NCI-H524 treated with DMSO at 0.1 percent for 48 hours (cell line): ENCODE results near the gene CASP9.
"Not testable (repeated sequence)": the region's sequence is repeated elsewhere in the genome, so short reads cannot be mapped to it uniquely, and the experiment has no call there.

Source experiments
- DNase-seq: peaks from one replicate; lab custom pipeline; 2025; lab: John Stamatoyannopoulos, UW

CASP9 gene

DNA sequence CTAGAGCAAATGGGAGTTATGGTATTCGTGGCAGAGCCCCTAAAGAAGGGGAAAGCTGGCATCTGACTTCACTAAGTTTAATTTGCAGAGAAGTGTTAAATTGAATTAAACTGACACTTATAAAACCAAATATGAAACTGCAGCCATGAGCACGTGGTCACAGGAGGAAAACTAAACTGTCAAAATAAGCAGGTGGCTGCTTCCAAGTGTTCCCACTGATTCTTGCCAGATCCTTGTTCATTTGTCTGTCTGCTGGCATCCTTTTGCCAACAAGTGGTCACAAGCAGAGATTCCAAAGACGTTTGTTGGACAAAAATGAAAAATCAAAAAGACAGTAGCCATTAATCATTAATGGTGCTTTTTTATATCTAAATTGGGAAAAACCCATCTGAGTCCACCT, 54.7 kb downstream of the CASP9 start:
- no peak for DNase-seq

DNA sequence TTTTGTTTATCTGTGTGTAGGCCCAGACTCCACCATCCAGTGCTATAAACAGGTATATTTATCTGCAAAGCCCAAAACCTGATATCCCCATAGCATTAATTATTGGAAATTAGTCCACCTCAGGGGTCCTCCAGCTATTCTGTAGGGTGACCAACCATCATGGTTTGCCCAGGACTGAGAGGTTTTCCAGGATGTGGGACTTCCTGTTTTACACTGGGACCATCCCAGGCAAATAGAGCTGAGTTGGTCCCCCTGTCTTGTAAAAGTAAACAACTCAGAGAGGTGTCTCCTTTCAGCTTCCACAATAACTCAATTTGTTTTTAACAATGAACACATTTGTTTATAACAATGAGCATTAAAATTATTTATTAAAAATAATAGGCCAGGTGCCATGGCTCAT, 55.9 kb downstream of the CASP9 start:
- DNase-seq, result no peak

GRCh38 chr1:15466955-15467625, 56.9 kb downstream of the CASP9 start:
- not testable (repeated sequence) for DNase-seq

DNA sequence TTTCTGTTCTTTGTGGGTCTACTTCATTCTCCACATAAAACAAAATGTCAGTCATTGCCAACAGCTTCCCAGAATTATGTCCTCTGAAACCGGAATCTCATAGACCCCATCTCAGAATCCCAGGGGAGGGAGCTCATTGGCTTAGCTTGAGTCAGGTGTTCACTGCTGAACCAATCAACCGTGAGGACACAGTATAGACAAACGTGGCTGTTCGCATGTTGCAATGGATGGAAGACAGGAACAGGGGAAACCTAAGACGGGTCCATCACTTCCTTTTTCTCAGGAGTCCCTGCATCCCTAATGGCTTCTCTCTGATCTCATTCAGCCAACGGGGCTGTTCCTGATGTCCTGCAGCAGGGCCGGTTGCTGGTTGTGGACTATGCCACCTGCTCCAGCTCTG, 58.3 kb downstream of the CASP9 start:
- DNase-seq, result no peak

- not testable (repeated sequence) for DNase-seq
Observed at GRCh38 chr1:15463926-15464322, 60.1 kb downstream of the CASP9 start.

DNA sequence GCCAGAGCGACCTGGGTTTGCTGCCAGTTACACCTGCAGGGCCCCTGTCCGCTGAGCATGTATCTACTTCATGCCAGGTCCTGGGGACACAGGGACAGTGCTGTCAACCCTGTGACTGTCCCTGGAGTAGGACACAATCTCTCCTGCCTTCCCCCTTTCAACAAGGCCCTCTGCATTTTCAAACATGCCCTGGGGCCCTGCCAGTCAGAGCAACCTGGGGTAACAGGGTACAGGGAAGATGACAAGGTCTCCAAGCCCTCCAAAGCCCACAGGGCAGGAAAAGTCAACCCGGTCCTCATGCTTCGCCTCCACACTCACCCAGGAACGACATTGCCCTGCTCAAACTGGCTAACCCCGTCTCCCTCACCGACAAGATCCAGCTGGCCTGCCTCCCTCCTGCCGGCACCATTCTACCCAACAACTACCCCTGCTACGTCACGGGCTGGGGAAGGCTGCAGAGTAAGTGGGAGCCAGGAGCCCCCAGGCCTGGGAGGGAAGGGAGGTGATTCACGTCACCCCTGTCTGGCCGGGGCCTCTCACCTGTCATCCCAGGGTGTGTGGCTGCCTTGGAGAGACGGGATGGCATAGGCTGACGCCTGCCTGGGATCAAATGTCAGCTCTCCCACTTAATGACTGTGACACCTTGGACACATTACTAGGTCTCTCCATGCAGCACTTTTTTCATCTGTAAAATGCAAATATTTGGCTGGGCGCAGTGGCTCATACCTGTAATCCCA, 60.8 kb downstream of the CASP9 start:
- not testable (repeated sequence) for DNase-seq

- no peak for DNase-seq
Observed at GRCh38 chr1:15460708-15461095, 63.3 kb downstream of the CASP9 start.

DNA sequence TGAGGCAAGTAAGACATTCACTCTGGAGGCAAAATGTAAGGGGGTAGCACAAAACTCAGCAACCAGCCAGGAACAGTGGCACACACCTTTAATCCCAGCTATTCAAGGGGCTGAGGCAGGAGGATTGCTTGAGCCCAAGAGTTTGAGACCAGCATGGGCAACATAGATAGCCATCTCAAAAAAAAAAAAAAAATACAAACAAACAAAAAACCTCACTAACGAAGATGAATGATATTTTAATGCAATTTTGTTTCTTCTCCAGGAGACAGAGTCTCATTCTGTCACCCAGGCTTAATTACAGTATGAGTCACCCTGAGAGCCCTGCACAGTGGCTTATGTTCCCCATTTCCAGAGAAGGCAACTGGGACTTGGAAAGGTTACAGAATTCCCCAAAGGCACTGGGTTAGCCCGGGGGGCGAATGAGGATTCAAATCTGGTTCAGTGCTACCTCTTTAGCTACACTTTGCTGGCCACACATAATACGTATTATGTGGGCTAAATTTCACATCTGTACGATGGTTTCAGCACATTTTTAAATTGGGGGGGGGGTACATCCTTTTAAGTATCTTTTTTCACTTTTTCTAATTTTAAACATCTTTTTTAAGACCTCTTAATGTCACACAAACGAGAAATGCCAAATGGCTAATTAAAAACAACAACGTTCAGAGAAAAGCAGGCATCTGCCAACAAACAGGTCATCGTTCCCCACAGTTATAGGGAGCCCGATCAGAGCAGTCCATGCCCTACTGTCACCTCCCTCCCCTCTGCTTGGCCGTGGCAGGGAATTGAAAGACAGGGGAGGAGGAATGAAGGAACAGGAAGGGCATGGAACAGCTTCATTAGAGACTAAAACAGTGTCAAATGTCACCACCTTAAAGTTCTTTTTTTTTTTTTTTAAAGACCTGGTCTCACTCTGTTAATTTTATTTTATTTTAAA, 64.0 kb downstream of the CASP9 start:
- DNase-seq, result no peak

DNA sequence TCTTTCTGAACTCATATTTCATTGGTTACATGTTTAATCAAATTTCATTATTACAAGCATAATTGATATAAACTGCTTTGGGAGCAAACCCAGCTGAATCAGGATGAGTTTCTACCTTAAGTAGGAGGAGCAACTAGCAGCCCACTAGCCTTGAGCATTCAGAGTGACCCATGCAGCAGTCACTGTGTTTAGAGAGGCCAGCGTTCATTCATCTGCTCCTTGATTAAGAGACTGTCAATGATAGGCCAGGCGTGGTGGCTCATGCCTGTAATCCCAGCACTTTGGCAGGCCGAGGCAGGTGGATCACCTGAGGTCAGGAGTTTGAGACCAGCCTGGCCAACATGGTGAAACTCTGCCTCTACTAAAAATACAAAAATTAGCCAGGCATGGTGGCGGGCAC, 65.6 kb downstream of the CASP9 start:
- DNase-seq, result not testable (repeated sequence)

DNA sequence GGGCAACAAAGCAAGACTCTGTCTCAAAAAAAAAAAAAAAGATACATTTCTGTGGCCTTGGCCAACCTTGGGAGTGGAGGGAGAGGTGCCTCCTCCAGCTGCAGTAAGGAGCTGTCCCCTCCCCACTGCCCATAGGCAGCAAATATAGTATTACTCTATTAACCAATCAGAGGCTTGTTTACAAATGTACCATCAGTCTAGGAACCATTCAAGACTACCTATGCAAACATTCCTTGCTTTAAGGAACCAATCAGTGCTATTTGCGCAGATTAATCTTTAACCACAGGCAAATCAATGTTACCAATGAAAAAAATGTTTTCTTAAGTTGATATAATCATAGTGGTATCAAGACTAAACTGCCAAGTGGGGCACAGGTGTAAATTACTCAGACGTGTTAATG, 66.4 kb downstream of the CASP9 start:
- no peak for DNase-seq

- no peak for DNase-seq
Observed at GRCh38 chr1:15456313-15456954, 67.6 kb downstream of the CASP9 start, which contains the start of gene CELA2A. Gene CELA2A, plus strand, starts transcription at chr1:15456732. Its CDS starts 22 bp downstream, at chr1:15456754.

GRCh38 chr1:15455522-15455921, 68.5 kb downstream of the CASP9 start:
- DNase-seq, result no peak

GRCh38 chr1:15454256-15454655, 69.8 kb downstream of the CASP9 start:
- no peak for DNase-seq

GRCh38 chr1:15453734-15454133, 70.3 kb downstream of the CASP9 start:
- no peak for DNase-seq

DNA sequence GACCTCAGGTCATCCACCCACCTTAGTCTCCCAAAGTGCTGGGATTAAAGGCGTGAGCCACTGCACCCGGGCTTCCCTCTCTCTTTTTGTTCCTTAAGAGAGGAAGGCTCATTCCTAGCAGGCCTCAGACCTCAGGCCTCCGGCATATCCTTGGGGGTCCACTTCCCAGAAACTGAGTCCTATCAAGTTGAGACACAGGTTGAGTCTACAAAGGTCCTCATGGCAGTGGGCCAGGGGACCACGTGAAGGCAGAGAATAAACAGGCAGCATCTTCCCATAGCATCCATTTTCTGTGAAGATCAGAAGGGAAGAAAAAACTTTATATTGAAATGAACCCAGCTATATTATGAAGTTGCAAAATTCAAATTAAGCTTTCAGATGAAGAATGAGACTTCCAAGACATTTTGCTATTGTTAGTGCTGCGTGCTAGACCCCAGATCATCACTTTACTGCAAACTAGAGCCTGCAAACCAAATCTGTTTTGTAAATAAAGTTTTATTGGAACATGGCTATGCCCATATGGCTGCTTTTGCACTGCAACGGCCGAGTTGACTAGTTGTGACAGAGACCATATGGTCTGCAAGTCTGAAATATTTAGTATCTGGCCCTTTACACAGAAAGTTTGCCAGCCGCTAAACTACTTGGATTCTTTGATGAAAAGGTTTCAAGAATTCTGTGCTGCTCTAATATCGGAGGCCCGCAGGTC, 71.0 kb downstream of the CASP9 start:
- no peak for DNase-seq

DNA sequence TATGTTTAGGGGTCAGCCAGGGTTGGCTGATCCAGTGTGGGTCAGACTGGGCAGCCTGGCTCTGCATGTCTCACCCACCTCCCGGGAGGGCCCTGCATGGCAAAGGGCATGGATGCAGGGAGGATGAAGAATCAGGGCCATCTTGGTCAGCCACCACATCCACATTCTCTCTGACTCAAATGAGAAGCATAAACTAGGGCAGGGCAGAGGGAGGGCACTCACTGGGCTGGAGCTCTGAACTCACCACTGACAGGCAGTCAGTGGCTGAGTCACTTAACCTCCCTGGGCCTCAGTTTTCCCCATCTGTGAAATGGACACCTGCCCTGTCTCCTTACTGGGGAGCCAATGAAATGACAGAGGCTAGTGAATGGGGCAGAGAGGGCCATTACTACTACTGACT, 71.8 kb downstream of the CASP9 start:
- DNase-seq, result no peak

DNA sequence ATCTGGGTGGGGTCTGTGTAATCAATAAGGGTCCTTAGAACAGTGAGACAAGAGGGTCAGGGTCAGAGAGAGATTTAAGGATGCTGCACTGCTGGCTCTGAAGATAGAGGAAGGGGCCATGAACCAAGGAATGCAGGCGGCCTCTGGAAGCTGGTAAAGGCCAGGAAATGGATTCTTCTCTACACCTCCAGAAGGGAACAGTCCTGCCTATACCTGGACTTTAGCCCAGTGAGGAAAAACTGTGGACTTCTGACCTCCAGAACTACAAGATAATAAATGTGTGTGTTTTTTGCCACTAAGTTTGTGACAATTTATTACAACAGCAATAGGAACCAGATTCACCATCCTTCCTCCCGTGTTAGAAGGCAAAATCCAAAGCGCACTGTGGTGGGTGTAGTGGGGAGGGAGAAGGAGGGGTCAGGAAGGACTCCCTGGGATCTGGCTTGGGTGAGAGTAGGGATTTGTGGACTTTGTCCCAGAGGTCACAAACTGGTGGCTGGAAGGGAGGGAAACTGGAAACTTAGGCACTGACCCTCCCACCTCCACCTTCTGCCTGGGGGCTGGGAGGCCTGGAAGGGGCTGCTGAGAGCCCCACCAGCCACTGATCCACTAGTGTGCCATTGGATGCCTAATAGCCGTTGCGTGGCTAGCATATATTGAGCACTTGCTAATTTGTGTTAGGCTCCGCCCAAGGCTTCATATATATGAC, 72.8 kb downstream of the CASP9 start:
- no peak for DNase-seq

GRCh38 chr1:15449567-15449966, 74.4 kb downstream of the CASP9 start:
- no peak for DNase-seq

- no peak for DNase-seq
Observed at GRCh38 chr1:15448877-15449462, 75.0 kb downstream of the CASP9 start.

DNA sequence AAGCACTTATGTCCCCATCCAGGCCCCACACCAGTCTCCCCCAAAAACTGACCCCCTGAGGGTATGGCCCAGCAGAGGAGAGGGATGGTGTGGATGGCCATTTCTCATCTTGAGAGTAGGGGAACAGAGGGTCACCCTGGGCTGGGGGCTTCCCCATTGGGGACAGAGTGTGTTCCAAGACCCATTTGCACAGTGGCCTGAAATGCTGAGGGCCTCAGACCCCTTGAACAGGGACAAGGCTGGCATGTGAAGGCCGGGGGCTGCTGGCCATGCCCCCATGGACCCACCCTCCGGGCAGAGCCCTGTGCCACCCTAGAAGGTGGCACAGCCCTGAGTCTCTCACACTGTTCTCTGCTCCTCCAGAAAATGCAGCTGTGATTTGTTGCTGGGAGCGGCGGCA, 77.8 kb downstream of the CASP9 start:
- DNase-seq, result no peak
